Keratinocyte (primary cell): ENCODE results near the gene PXDN. TPM values are rescaled to one million over a fixed set of nuclear protein-coding genes. Genes with fewer than 3 reads are reported as not detected.

ENCODE experiments used
- DNase-seq: peaks from one replicate; pipeline ENCODE4 v3.0.0-alpha.2; 2011; ENCODE audit warnings: low read depth, missing footprints, low spot score
- FAIRE-seq: peaks from 2 replicates; lab custom pipeline; 2011; peaks lifted over from hg19 to GRCh38; lab: Jason Lieb, UNC
- H2AFZ ChIP-seq: 2 replicates; pipeline ENCODE4 v1.6.0; 2012; ENCODE audit warnings: low read length, control low read depth, inconsistent platforms; ENCODE audit not compliant: control insufficient read depth
- H3K27ac ChIP-seq: 2 replicates; pipeline ENCODE4 v1.5.1; 2011; ENCODE audit warnings: low read length; ENCODE audit not compliant: control insufficient read depth, insufficient read depth
- H3K27me3 ChIP-seq: 3 replicates; pipeline ENCODE4 v1.6.0; 2011; ENCODE audit warnings: low read length; ENCODE audit not compliant: control insufficient read depth, insufficient read depth; ENCODE audit errors: extremely low read depth
- H3K36me3 ChIP-seq, 2 experiments: 2 replicates in 1 of 2; 3 replicates in 1 of 2; pipeline ENCODE4 v1.5.1; 2011; ENCODE audit warnings: low read length in 2 of 2, mild to moderate bottlenecking in 1 of 2; ENCODE audit not compliant: control insufficient read depth in 2 of 2, insufficient read depth in 2 of 2; ENCODE audit errors: extremely low read depth in 1 of 2
- H3K4me1 ChIP-seq: 3 replicates; pipeline ENCODE4 v1.5.1; 2011; ENCODE audit warnings: low read length; ENCODE audit not compliant: control insufficient read depth, insufficient read depth; ENCODE audit errors: extremely low read depth
- H3K4me2 ChIP-seq: 3 replicates; pipeline ENCODE4 v1.6.0; 2011; ENCODE audit warnings: low read depth, low read length; ENCODE audit not compliant: control insufficient read depth, insufficient read depth; ENCODE audit errors: extremely low read depth
- H3K4me3 ChIP-seq, 3 experiments: fragments of 200-600 bp in 1 of 3; sonication (generic) in 1 of 3; 2 replicates in 2 of 3; 3 replicates in 1 of 3; pipeline ENCODE4 v1.5.1; 2011 to 2016; ENCODE audit warnings: low read length in 3 of 3, mild to moderate bottlenecking in 3 of 3, control low read depth in 2 of 3, inconsistent platforms in 1 of 3, low read depth in 1 of 3, mixed read lengths in 1 of 3, mixed run types in 1 of 3, moderate library complexity in 1 of 3; ENCODE audit not compliant: control insufficient read depth in 2 of 3, insufficient read depth in 2 of 3; ENCODE audit errors: extremely low read depth in 1 of 3
- H3K79me2 ChIP-seq: 2 replicates; pipeline ENCODE4 v1.6.0; 2012; ENCODE audit warnings: low read length; ENCODE audit not compliant: control insufficient read depth, insufficient read depth
- H3K9ac ChIP-seq: 3 replicates; pipeline ENCODE4 v1.6.0; 2011; ENCODE audit warnings: low read length; ENCODE audit not compliant: control insufficient read depth, insufficient read depth; ENCODE audit errors: extremely low read depth
- H3K9me1 ChIP-seq: 3 replicates; pipeline ENCODE4 v1.6.0; 2011; ENCODE audit warnings: low read length; ENCODE audit not compliant: control insufficient read depth, insufficient read depth; ENCODE audit errors: extremely low read depth
- H3K9me3 ChIP-seq: 2 replicates; pipeline ENCODE4 v1.5.1; 2012; ENCODE audit warnings: low read depth, low read length; ENCODE audit not compliant: control insufficient read depth
- H4K20me1 ChIP-seq: 3 replicates; pipeline ENCODE4 v1.6.0; 2011; ENCODE audit warnings: low read length; ENCODE audit not compliant: control insufficient read depth, insufficient read depth; ENCODE audit errors: extremely low read depth
- CTCF ChIP-seq, 3 experiments: IDR thresholded peaks in 1 of 3; conservative IDR thresholded peaks in 1 of 3; optimal IDR thresholded peaks in 1 of 3; 2 replicates in 2 of 3; 3 replicates in 1 of 3; pipeline versions ENCODE3 to v1.5.1; 2011; ENCODE audit warnings: low read length in 3 of 3, mild to moderate bottlenecking in 3 of 3, moderate library complexity in 2 of 3, control low read depth in 1 of 3, inconsistent platforms in 1 of 3; ENCODE audit not compliant: insufficient read depth in 2 of 3; ENCODE audit errors: extremely low read depth in 1 of 3
- EZH2 ChIP-seq: IDR thresholded peaks from one replicate; pipeline ENCODE4 v1.6.1; 2012; ENCODE audit warnings: inconsistent platforms, mild to moderate bottlenecking, low read length, moderate library complexity
- dilution Hi-C: fragments of 300-500 bp; cut with MboI; formaldehyde crosslinking; loops from one replicate; pipeline ENCODE4 v1.7.0; 2020; ENCODE audit warnings: low sequenced_read_pairs; ENCODE audit not compliant: extremely low pct_ligation_motif_present
- polyA plus RNA-seq, 5 experiments: library from polyadenylated mRNA; depleted of rRNA in 3 of 5; stranded (reverse) in 3 of 5; stranded (forward) in 1 of 5; unstranded in 1 of 5; fragments of >200 nt; gene quantifications; 1 replicate in 1 of 5; 2 replicates in 3 of 5; 3 replicates in 1 of 5; pipeline versions ENCODE4 v1.2.1 to v1.2.3, GENCODE V29; 2011 to 2012; ENCODE audit warnings: missing spikeins in 2 of 5, low read depth in 1 of 5, low replicate concordance in 1 of 5

Gene PXDN
- polyA plus RNA-seq, 1 donor (not counting 4 experiments of a cell fraction or from before 2014, with no cell fraction given) = 36.7 TPM

DNA sequence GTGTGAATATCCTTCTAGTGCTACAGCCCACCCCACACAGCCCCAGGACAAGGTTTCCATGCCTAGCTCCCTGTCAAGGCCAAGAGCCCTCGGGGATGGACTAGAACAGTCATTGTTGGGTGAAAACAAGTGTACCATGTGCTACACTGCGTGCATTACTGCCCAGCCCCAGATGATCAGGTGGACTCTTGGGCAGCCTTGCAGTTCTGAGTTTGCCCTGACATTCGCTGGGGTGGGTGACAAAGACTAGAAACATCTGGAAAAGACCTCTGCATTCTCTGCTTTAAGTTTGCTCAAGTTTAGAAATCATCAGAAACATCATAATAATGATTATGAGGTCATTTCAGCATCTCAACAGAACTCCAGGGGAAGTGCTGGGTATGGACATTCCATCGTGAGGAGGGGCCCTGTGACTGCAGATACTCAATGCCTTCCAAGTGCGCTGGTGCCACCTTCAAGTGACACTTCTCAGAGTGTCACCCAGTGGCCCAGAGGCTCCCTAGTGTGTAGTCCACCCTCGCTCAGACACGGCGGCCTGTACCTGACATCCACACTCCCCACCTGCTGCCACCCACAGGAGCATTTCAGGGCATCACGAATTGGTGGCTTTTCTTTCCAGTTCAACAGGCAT lies 5.3 kb upstream of the PXDN start:
- dilution Hi-C loops = loop anchor here (25.0 kb wide), 1 partner anchor 162 kb away; no protein-coding TSS in a partner anchor
- peaks cover 2% of the 10 kb centered on the region for H3K9me3 ChIP-seq
- H3K4me3 ChIP-seq = no peak overlapping the region
- H2AFZ ChIP-seq = no peak overlapping the region
- no peaks in the 10 kb centered on the region for H3K36me3 ChIP-seq
- H3K4me1 ChIP-seq = peaks cover 6% of the 10 kb centered on the region
- H3K9ac ChIP-seq = no peak overlapping the region
- H3K27me3 ChIP-seq = peaks cover 38% of the 10 kb centered on the region
- H3K27ac ChIP-seq = no peak overlapping the region
- H3K4me2 ChIP-seq = no peak overlapping the region
- H3K79me2 ChIP-seq = peaks cover 2% of the 10 kb centered on the region
- TF ChIP-seq EZH2 (no peak), CTCF (optimal IDR thresholded peaks at IDR 0.05 in 1 of 3, IDR thresholded peaks at IDR 0.05 in 1 of 3, conservative IDR thresholded peaks at IDR 0.05 in 1 of 3; ENCODE audit: extremely low read depth in 1 of 3, insufficient read depth in 2 of 3, low read length in 3 of 3) (no peak)
- no peak for DNase-seq
- no peak for FAIRE-seq
- no peaks in the 10 kb centered on the region for H4K20me1 ChIP-seq
- no peaks in the 10 kb centered on the region for H3K9me1 ChIP-seq

GRCh38 chr2:1748741-1749488 lies 4.6 kb upstream of the PXDN start:
- peaks cover 38% of the 10 kb centered on the region for H3K27me3 ChIP-seq
- H2AFZ ChIP-seq = no peak overlapping the region
- H3K9me3 ChIP-seq = no peaks in the 10 kb centered on the region
- no peak overlapping the region for H3K4me2 ChIP-seq
- TF ChIP-seq CTCF (optimal IDR thresholded peaks at IDR 0.05 in 1 of 3, IDR thresholded peaks at IDR 0.05 in 1 of 3, conservative IDR thresholded peaks at IDR 0.05 in 1 of 3; ENCODE audit: extremely low read depth in 1 of 3, insufficient read depth in 2 of 3, low read length in 3 of 3) = no peak
- no peak for TF ChIP-seq EZH2
- H3K79me2 ChIP-seq = peaks cover 2% of the 10 kb centered on the region
- H3K4me3 ChIP-seq = no peak overlapping the region
- H3K27ac ChIP-seq = no peak overlapping the region
- dilution Hi-C loops = loop anchor here (25.0 kb wide), 1 partner anchor 162 kb away; no protein-coding TSS in a partner anchor
- H3K9me1 ChIP-seq = no peaks in the 10 kb centered on the region
- no peaks in the 10 kb centered on the region for H4K20me1 ChIP-seq
- H3K4me1 ChIP-seq = peaks cover 6% of the 10 kb centered on the region
- no peak overlapping the region for H3K9ac ChIP-seq
- no peaks in the 10 kb centered on the region for H3K36me3 ChIP-seq
- FAIRE-seq (no peak), DNase-seq (no peak)
